EH (cell line): ENCODE data around the gene SLC27A5.

Experiments used
- DNase-seq: peaks from one replicate; pipeline ENCODE4 v3.0.0-alpha.2; 2015; ENCODE audit warnings: low read depth

The SLC27A5 gene, protein sequence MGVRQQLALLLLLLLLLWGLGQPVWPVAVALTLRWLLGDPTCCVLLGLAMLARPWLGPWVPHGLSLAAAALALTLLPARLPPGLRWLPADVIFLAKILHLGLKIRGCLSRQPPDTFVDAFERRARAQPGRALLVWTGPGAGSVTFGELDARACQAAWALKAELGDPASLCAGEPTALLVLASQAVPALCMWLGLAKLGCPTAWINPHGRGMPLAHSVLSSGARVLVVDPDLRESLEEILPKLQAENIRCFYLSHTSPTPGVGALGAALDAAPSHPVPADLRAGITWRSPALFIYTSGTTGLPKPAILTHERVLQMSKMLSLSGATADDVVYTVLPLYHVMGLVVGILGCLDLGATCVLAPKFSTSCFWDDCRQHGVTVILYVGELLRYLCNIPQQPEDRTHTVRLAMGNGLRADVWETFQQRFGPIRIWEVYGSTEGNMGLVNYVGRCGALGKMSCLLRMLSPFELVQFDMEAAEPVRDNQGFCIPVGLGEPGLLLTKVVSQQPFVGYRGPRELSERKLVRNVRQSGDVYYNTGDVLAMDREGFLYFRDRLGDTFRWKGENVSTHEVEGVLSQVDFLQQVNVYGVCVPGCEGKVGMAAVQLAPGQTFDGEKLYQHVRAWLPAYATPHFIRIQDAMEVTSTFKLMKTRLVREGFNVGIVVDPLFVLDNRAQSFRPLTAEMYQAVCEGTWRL

DNA sequence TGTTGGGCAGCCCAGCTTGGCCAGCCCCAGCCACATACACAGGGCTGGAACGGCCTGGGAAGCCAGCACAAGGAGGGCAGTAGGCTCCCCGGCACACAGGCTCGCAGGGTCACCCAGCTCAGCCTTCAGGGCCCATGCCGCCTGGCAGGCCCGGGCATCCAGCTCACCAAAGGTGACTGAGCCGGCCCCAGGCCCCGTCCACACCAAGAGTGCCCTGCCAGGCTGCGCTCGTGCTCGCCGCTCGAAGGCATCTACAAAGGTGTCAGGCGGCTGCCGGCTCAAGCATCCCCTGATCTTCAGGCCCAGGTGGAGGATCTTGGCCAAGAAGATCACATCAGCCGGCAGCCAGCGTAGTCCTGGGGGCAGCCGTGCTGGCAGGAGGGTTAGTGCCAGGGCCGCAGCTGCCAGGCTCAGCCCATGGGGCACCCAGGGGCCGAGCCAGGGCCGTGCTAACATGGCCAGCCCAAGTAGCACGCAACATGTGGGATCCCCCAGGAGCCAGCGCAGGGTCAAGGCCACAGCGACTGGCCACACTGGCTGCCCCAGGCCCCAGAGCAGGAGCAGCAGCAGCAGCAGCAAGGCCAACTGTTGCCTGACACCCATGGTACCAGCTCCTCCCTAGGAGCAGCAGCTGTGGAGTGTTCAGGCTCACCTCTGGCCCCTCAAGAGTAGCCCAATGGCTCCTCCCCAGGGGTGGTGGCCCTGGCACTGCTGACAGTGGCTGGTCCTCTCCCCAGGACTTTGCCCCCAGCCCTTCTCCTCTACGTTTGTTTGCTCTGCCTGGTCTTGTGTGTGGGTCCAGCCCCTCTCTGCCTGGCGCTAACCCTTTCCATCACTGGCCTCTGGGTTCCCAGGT lies at the start of gene SLC27A5:
TSS of gene SLC27A5 (minus strand) at position 640 of the 856 bp plus-strand sequence. CDS start at position 603, 37 bp downstream.
- DNase-seq: no peak

DNA sequence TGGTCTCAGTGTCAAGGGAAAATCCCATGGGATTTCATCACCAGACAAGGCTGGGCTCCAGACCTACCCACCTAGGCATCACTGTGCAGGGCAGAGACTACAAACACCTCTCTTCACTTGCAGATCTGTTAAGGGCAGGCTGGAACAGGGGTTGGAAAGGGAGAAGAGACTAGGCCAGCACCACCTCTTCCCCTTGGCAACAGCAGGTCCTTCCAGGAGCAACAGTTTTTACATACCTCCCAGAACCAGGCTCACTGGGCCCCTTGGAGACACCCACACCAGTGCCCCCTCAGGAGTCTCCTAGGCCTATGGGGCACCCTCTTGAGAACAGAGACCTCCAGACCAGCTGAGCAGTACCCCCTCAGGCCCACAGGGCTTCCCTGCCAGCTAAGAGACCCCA lies 49.1 kb upstream of the SLC27A5 start:
- no peak for DNase-seq

DNA sequence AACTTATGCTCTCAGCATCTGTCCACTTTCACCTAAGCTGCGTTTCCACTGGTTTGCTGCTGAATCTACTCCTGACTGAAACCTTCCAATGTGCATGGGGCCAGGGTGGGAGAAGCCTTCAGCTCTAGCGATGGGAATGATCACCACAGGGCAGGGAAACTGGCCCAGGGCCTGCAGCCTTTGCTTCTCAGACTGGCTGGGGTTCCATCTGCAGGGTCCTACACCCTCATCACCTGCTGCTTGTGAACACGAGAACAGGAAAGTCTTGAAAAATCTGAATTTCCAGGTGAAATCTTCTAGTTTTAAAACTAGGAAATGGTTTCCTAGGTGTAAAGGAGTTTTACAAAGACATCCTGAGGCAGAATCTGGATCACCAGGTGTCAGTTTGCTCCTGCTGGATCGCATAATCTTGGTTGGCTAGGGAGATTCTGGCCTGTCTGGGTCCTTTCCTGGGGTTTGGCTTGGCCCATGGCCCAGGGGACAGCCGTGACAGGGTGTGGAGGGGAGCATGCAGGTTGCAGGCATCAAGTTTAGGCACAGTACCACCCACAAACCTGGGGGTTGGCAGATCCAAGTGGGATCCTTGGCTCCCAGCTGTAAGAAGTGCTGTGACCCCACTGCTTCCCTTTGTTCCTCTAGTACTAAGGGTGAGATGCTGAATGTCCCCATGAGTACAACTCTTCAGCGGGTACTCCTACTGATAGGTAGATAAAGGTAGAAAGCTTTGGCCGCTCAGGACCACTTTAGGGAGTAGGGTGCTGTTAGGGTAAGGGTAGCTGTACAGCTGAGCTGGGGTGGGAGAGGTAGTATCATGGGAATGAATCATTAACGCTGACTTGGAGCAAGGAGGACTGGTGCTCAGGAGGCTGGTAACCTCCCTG lies 48.5 kb upstream of the SLC27A5 start:
- no peak for DNase-seq

DNA sequence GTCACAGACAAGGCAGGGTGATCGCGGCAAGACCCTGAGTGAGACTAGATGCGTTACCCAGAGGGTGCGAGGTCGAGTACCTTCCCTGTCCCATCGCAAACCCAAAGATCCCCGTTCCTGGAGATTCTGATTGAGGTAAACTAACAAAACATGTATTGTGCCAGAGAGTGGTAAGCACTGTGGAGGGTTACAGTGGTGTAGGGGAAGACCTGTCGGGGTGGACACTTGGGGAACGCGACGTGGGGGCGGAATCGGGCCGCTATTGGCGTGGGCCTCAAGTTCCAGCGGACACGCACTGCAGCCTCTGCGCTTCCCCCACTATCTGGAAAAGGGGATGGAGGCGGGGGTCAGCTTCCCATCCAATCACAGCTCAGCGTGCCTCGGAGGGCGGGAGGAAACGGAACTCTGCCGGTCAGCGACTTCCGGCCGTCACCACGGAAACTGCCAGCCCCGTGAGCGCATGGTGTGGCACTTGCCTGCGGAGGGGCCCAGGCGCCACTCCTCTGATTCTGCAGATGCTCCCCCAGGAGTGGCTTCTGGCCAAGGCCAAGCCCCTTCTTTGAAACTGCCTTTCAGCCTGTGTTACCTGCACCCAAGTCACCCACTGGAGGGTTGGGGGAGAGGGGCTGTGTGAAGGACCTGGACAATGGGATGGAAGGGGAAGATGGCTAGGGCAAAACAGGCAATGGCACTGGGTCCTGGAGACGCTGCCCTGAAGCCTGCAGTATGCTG lies 47.6 kb upstream of the SLC27A5 start:
- DNase-seq: peak; percentile 94

DNA sequence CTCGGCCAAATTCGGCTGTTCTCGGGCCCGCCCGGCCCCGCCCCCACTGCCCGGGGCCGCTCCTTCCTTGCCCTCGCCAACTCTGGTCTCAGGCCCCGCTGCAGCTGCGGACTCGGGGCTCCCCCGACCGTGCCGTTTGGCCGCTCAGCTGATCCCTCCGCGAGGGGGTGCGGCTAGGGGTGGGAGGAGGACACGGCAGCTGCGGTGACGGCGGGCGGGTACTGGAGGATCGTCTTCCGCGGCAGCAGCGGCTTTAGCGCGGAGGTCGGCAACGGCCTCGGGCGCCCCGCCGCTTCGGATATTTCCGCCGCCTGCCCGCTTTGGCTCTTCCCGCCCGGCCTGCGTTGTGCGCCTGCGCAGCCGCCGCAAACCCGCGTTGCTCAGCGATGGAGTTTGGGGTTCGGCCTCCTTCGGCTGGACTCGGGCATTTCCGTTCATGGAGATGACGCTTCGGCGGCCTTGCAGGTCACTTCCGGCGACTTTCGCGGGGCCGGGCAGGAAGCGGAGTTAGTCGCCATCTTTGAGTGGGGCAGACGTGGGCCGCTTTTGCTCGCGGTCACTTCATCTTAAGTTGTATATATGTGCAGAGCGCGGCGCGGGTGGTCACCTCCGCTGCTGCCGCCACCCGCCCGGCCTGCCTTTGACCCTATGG lies 47.0 kb upstream of the SLC27A5 start:
- peak; percentile 98 for DNase-seq

DNA sequence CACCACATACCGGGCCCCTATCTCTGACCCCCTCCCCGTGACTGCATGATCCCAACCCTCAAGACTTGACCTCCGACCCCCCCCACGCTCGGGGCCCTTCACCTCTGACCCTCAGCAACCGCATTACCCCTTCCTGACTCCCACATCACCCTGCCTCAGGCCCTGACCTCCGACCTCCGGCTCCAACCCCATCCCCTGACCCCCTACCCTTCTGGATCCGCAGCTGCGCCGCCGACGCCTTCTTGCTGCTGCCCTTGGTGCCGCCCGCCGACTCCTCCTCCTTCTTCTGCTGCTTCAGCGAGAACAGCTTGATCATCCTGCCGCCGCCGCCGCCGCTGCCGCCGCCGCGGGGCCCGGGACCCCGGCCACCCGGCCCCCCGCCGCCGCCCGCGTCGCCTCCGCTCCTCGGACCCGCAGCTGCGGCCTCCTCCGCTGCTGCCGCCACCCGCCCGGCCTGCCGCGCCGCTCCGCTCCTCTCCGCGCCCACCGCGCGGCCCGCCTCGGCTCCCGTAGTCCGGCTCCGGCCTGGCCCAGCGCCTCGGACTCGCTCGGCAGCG lies 46.4 kb upstream of the SLC27A5 start, which contains the start of gene UBE2M:
TSS of gene UBE2M (minus strand) at position 546 of the 557 bp plus-strand sequence. CDS start at position 316, 230 bp downstream.
- peak; percentile 71 for DNase-seq

DNA sequence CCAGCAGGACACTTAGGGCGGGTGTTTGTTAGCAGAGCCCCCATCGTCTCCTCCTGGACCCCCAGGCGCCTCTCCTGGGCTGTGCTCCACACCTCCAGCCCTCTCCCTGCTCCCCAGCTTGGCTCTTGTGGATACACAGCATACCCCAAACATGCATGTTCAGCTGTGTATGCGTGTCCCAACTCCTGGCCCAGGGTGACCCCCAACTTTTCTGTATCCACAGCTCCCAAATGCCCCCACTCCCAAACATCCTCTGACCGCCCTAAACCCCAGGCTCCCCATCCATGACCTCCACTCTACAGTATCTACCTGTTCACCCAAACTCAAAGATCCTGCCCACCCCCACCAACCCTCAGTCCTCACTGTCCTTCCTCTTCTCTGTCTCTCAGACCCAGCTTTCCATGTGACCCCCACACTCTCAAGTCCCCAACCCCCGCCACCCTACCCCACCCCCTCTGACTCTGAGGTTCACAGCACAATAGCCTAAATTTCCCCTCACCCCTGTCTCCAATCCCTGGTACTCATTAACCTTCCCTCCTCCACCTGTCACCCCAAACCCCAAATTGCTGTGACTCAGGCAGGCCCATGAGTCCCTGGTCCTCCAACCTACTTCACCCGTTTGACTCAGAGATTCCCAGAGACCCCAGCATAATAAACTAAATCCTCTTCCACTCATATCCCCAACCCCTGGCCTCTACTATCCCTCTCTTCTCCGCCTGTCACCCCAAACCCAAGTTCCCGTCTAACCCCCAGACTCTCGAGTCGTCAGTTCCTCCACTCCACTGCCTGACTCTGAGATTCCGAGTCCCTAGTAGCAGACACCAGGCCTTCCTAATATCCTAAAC lies 45.7 kb upstream of the SLC27A5 start:
- no peak for DNase-seq

DNA sequence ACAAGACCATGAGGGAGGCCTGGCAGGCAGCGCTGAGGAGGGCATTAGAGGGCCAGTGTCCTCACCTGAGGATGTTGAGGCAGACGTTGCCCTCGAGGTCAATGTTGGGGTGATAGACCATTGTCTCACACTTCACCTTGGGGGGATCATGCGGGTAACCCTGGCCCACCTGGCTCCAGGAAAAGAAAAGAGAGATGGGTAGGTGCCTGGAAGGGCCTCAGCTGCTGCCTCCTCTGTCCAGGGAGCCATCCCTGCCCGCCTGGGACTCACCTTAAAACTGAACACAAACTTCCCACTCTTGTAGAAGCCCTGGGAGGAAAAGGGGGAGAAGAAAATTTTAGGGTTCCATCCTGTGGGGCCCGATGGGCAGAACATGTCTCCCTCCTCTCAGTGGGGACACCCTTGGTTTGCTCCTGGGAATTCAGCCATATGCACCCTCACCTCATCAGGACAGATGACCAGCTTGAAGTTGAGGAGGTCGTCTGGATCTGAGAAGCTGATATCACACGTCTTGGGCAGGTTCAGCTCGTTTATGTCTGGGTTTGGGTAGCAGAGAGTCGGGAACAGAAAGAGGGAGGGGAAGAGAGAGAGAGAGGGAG lies 44.9 kb upstream of the SLC27A5 start:
- no peak for DNase-seq

DNA sequence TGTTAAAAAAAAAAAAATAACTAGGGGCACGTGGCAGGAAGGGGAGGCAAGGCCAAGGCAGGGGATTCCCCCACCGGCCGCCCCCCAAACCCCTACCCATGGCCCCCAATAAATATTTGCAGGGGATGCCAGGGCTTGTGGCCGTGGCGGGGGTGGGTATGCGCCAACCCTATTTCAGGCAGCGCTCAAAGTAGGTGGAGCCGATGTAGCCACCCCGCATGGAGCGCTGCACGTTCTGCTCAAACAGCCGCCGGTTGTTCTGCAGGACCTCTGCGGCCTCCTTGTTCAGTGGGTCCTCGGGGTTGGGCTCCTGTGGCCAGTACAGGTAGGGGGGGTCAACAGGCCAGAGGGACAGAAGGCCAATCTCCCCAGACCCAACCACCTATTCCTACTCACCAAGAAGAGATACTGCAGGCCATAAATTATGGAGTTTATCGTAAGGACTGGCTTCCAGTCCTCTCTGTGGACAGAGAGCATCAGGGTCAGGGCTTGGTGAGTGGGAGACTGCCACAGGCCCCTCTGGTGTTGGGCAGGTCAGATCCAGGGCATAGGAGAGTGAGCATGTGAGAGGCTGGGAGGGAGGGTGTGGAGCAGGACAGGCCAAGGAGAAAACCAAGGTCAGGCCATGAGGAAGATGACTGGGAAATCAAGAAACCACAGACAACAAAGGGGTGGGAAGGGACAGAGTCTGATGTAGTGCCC lies 44.3 kb upstream of the SLC27A5 start:
- no peak for DNase-seq

DNA sequence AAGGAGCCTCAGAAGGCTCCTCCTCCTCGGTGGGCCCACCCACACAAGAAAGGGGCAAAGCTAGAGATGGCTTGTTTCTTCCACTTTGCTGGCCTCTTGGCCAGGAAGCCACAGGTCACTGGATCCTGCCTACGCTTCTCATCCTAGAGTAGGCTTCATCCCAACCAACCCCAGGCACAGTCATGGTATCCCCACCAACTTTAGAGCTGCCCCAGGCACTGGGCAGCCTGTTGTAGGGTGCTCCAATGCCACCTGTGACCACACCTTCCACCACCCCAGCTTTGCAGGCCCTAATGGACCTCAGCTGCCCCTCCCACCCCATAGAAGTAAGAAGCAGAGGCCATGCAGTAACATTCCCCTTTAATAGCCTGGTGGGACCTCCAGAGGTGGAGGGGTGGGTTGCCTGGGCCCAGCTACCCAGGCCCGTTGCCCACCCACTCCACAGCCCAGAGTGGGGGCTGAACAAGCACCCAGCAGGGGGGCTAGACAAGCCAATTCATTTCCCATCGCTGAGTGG lies 43.6 kb upstream of the SLC27A5 start:
- DNase-seq: no peak

DNA sequence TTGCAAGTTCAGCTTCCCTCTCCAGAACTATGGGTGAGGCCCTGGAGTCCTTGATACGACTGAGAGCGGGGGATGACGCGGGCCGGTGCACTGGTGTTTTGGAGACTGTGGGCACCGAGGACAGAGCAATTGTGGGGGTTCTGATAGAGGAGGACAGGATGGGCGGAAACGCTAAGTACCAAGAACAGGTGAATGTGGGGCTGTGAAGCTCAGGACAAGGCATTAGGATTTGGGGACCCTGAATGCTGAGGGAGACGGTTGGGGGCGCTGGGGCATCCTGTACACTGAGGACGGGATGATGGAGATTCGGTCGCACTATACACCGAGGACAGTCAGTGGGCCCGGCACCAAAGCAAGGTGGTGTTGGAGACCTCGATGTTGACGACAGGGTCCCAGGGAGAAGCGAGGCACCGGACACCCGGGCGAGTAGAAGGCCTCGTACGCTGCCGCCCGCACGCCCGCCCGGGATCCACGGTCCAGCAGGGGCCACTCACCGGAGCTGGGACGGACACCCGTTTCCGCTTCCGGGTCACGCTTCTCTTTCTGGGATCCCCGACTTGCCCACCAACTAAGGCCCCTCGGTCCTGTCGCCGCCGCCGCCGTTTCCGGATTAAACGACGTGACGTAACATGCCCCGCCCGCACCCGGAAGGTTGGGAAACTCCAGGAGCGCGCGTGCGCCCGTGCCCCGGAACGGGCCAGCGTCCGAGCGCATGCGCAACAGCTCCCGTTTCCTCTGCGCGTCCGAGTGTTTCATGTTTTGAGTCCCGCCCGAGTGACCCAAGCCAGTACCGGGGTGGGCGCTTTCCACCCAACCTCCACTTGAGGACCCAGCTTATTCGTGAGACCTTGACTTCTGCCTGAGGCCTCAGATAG lies 42.9 kb upstream of the SLC27A5 start, which contains the start of gene CHMP2A:
TSS of gene CHMP2A (minus strand) at position 612 of the 875 bp plus-strand sequence. CDS start 893 bp downstream, outside the sequence.
- peak; percentile 97 for DNase-seq

DNA sequence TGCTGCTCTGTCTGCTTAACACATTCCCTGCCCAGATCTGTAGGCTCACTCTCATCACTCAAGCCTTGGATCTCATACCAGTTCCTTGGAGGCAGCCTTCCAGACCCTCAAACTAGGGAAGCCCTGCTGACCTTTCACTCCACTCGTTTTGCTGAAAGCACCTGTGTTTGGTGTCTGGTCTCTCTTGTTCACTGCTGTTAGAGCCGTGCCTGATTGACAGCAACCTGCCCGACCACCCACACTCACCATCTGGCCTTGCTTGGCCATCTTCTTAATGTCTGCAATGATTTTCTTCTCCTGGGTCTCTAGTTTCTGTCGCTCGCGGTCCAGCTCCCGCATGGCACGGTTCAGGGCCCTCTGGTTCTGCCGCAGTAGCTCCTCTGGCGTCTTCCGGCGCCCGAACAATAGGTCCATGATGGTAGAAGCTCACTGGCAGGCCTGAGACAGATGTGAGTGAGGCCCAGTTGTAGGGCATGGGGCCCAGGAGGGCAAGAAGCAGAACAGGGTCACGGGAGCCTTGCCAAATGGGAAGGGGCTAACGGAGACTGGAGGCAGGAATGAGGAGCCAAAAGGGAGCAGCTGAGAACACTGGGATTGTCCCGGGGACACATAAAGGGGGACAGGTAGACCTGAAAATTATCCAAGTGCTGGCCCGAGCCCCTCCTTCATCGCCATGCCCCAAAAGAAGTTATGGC lies 42.2 kb upstream of the SLC27A5 start:
- no peak for DNase-seq

DNA sequence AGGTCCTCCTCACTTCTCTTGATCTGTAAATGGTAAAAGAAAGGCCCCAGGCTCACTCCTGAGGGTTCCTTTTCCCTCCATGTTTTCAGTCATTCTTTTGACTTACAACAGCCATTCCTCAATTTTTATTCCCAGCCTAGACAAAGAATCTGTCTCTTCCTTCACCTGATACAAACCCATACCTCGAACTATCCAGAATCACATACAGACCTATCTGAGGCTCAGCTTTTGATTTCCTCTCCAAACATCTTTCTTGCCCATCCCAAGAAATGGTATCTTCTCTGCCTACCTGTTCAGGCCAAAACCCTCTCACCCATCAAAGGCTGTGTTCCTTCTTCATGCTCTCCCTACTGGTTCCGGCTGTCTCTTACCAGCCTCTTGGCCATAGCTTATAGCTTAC lies 40.9 kb upstream of the SLC27A5 start:
- DNase-seq: no peak

DNA sequence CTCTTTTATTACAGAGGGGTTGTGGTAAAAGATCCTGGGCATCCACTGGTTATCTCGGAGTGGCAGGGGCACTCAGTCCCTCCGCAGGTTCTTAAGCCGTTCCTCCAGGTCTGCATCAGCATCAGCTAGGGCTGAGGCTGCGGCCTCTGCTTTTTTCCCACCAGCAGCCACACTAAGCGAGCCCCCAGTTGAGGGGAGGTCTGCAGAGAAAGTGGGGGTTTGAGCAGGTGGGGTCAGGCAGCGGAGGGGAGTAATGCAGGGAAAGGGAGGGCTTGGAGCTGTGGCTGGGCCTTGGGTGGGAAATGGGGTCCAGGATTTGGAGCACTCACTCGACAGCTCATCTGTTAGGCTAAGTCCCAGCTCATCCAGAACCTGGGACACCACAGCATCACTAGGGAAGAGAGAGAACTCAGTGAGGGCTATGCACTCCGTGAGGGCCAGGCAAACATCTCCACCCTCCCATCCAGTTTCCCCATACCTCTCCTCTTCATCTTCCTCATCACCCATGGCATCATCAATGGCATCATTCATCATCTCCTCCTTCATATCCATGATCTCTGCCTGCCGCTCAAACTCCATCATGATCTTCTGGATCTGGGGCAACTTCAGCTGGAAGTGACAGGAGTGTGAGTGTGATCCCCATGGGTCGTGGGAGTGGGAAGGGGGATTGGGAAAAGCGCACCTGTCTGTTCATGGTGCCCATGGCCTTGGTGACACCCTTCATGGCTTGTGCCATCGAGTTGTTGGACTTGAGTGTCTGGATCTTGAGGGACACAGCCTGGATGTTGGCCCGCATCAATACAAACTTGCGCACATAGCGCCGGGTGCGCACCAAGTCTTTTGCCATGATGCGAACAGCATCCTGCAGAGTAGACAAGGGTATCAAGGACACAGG lies 40.0 kb upstream of the SLC27A5 start:
- DNase-seq: no peak

DNA sequence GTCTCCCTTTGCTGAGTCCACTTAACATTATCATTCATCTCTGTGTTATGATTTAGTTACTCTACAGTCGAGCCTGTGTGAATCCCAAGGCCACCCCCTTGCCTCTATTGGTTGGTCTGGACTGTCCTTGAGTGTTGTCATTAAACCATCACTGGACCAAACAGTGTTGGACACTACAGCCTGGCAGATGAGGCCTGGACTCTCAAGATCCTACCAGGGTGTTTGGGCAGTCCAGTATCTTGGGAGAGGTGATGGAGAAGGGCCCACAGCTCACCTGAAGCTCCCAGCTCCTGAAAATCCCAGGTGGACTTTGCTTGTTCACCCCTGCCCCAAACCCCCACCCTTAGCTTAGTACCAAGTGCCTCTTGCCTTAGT lies 39.3 kb upstream of the SLC27A5 start:
- DNase-seq: no peak
